NCI-H2029 treated with DMSO at 0.1 percent for 48 hours (cell line): ENCODE measurements around the gene REV1.
"Not testable (repeated sequence)": the region's sequence is repeated elsewhere in the genome, so short reads cannot be mapped to it uniquely, and the experiment has no call there.

ENCODE experiments used
- DNase-seq: peaks from one replicate; lab custom pipeline; 2025; lab: John Stamatoyannopoulos, UW

The REV1 gene

GRCh38 chr2:99403084-99403483 lies 86.7 kb downstream of the REV1 start:
- no peak for DNase-seq

GRCh38 chr2:99401841-99402240 lies 88.0 kb downstream of the REV1 start:
- no peak for DNase-seq

GRCh38 chr2:99399795-99400194 lies 90.0 kb downstream of the REV1 start:
- no peak for DNase-seq

GRCh38 chr2:99399063-99399462 lies 90.8 kb downstream of the REV1 start:
- no peak for DNase-seq

- DNase-seq = no peak
Observed at GRCh38 chr2:99398303-99398702, 91.5 kb downstream of the REV1 start.

GRCh38 chr2:99397266-99397920 lies 92.4 kb downstream of the REV1 start:
- DNase-seq = peak; percentile 25

- no peak for DNase-seq
Observed at GRCh38 chr2:99395589-99396130, 94.2 kb downstream of the REV1 start.

- no peak for DNase-seq
Observed at GRCh38 chr2:99389946-99390345, 99.9 kb downstream of the REV1 start.

- DNase-seq = no peak
Observed at GRCh38 chr2:99389371-99389770, 100.4 kb downstream of the REV1 start.

GRCh38 chr2:99388892-99389291 lies 100.9 kb downstream of the REV1 start:
- no peak for DNase-seq

- no peak for DNase-seq
Observed at GRCh38 chr2:99386011-99386410, 103.8 kb downstream of the REV1 start.

- no peak for DNase-seq
Observed at GRCh38 chr2:99382143-99382542, 107.7 kb downstream of the REV1 start.

GRCh38 chr2:99380376-99381010 lies 109.3 kb downstream of the REV1 start:
- DNase-seq = no peak

GRCh38 chr2:99377879-99378278 lies 111.9 kb downstream of the REV1 start:
- no peak for DNase-seq

- DNase-seq = no peak
Observed at GRCh38 chr2:99376254-99376864, 113.5 kb downstream of the REV1 start.

- DNase-seq = no peak
Observed at GRCh38 chr2:99374747-99375146, 115.1 kb downstream of the REV1 start.

- no peak for DNase-seq
Observed at GRCh38 chr2:99373144-99373543, 116.7 kb downstream of the REV1 start.

GRCh38 chr2:99368854-99369253 lies 121.0 kb downstream of the REV1 start:
- not testable (repeated sequence) for DNase-seq

- DNase-seq = no peak
Observed at GRCh38 chr2:99365661-99366060, 124.2 kb downstream of the REV1 start.

GRCh38 chr2:99356853-99357252 lies 133.0 kb downstream of the REV1 start:
- no peak for DNase-seq

GRCh38 chr2:99354825-99355224 lies 135.0 kb downstream of the REV1 start:
- not testable (repeated sequence) for DNase-seq

GRCh38 chr2:99354070-99354469 lies 135.7 kb downstream of the REV1 start:
- no peak for DNase-seq
